Natural killer cell treated with Interleukin-12 subunit alpha and Interleukin-12 subunit beta and Interleukin-15 and Interleukin-18, amount 100 ng/mL, for 72 hours (primary cell): ENCODE results near the gene SPRR2E. TPM values are rescaled to one million over a fixed set of nuclear protein-coding genes. Genes with fewer than 3 reads are reported as not detected.
"Not testable (repeated sequence)": the region's sequence is repeated elsewhere in the genome, so short reads cannot be mapped to it uniquely, and the experiment has no call there.

Experiments
- ATAC-seq, 2 donors: fragments of 150-1000 bp; cut with Tn5 transposase in 1 of 2; sonication (Bioruptor Pico), chemical (Tn5 transposase) in 1 of 2; 2 replicates each; pipeline ENCODE4 v1.10.0; 2021
- DNase-seq: peaks from one replicate; pipeline ENCODE4 v3.0.0; 2022; ENCODE audit warnings: low spot score
- H3K27ac Mint-ChIP-seq, 2 donors: 1 replicate in 1 of 2; 2 replicates in 1 of 2; pipeline ENCODE4 v1.8.0; 2022; ENCODE audit warnings: mixed read lengths in 2 of 2, mild to moderate bottlenecking in 1 of 2, moderate library complexity in 1 of 2
- H3K27me3 Mint-ChIP-seq, 2 donors: 1 replicate in 1 of 2; 2 replicates in 1 of 2; pipeline ENCODE4 v1.8.0; 2022; ENCODE audit warnings: mixed read lengths in 2 of 2
- H3K36me3 Mint-ChIP-seq: one replicate; pipeline ENCODE4 v1.8.0; 2022; ENCODE audit warnings: mixed read lengths
- H3K4me1 Mint-ChIP-seq, 2 donors: 1 replicate in 1 of 2; 2 replicates in 1 of 2; pipeline ENCODE4 v1.8.0; 2022; ENCODE audit warnings: low read depth in 2 of 2, mixed read lengths in 2 of 2, mild to moderate bottlenecking in 1 of 2
- H3K4me3 Mint-ChIP-seq: one replicate; pipeline ENCODE4 v1.8.0; 2022; ENCODE audit warnings: mixed read lengths
- H3K9me3 Mint-ChIP-seq: 2 replicates; pipeline ENCODE4 v1.8.0; 2022; ENCODE audit warnings: mixed read lengths
- total RNA-seq, 2 donors: library from RNA; stranded (reverse); gene quantifications; one replicate each; pipeline ENCODE4 v1.2.3, GENCODE V29; 2022

Gene SPRR2E
- total RNA-seq, 2 donors from 2014 or later = not detected

- no peak overlapping the region for H3K4me3 Mint-ChIP-seq
- no peak for ATAC-seq
These were observed 5.9 kb upstream of the SPRR2E start for GRCh38 chr1:153100245-153100644.

DNA sequence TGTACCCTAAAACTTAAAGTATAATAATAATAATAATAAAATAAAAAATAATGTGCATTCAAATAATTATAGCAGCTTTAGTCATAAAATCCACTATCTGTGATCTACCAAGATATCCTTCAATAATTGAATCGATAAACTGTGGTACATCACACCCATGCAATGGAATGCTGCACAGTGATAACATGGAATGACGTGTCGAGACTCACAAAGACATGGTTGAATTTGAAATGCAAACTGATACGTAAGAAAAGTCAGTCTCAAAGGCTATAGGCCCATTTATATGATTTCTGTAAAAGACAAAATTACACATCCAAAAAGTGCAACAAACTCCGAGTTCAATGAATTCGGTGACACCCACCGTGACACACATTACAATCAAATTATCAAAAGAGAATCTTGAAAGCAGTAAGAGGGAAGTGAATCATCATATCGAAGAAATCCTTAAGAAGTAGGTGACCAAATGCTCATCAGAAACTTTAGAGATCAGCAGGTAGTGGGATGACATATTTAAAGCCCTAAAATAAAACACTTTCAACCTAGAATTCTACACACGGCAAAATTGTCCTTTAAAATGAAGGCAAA is 5.2 kb upstream of the SPRR2E start:
- no peaks in the 10 kb centered on the region for H3K36me3 Mint-ChIP-seq
- peaks cover 30 to 42% of the 10 kb centered on the region in 2 donors for H3K27me3 Mint-ChIP-seq
- ATAC-seq (no peak), DNase-seq (no peak)
- no peaks in the 10 kb centered on the region for H3K9me3 Mint-ChIP-seq
- H3K4me3 Mint-ChIP-seq = no peak overlapping the region
- no peak overlapping the region for H3K27ac Mint-ChIP-seq
- no peaks in the 10 kb centered on the region for H3K4me1 Mint-ChIP-seq

More at GRCh38 chr1:153100245-153100644, 5.9 kb upstream of the SPRR2E start:
- peaks cover 30 to 38% of the 10 kb centered on the region in 2 donors for H3K27me3 Mint-ChIP-seq
- H3K36me3 Mint-ChIP-seq = no peaks in the 10 kb centered on the region
- H3K27ac Mint-ChIP-seq = no peak overlapping the region
- no peak for DNase-seq
- no peaks in the 10 kb centered on the region for H3K4me1 Mint-ChIP-seq
- no peaks in the 10 kb centered on the region for H3K9me3 Mint-ChIP-seq

DNA sequence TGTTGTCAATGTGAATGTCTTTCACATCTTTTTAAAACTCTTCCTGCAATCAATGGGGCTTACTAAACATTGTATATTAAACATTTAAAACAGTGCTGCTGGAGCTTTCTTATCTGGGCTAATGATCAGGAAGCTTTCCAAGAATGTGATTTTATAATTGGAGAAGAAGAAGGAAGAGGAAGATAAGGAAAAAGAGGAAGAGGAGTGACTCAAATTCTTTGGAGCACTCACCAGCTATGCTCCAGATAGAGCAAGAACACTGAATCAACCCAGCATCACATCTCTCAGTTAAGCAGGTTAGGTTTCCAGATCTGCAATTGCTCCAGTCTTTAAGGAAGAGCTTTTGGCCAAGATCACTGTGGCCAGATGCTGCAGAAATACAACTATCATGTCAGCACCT is 1.4 kb upstream of the SPRR2E start:
- DNase-seq (no peak), ATAC-seq (no peak)
- Mint-ChIP-seq H3K27me3 (peaks cover 24 to 36% of the 10 kb centered on the region in 2 donors), H3K9me3 (no peaks in the 10 kb centered on the region), H3K27ac (no peak overlapping the region), H3K36me3 (no peaks in the 10 kb centered on the region), H3K4me3 (no peak overlapping the region), H3K4me1 (no peaks in the 10 kb centered on the region)

- Mint-ChIP-seq H3K27ac (no peak overlapping the region), H3K36me3 (no peaks in the 10 kb centered on the region), H3K4me3 (no peak overlapping the region), H3K4me1 (no peaks in the 10 kb centered on the region), H3K27me3 (peaks cover 22 to 54% of the 10 kb centered on the region in 2 donors), H3K9me3 (no peaks in the 10 kb centered on the region)
- ATAC-seq = no peak
- no peak for DNase-seq
These were observed 6.7 kb downstream of the SPRR2E start for GRCh38 chr1:153087652-153088051.

GRCh38 chr1:153081736-153082135 is 12.6 kb downstream of the SPRR2E start:
- no peaks in the 10 kb centered on the region for H3K4me1 Mint-ChIP-seq
- peaks cover 6% of the 10 kb centered on the region for H3K36me3 Mint-ChIP-seq
- peaks cover 15 to 33% of the 10 kb centered on the region in 2 donors for H3K27me3 Mint-ChIP-seq
- ATAC-seq (no peak), DNase-seq (no peak)
- no peak overlapping the region for H3K4me3 Mint-ChIP-seq
- no peak overlapping the region for H3K27ac Mint-ChIP-seq
- peaks cover 8% of the 10 kb centered on the region for H3K9me3 Mint-ChIP-seq

GRCh38 chr1:153072806-153073726 is 21.3 kb downstream of the SPRR2E start:
- ATAC-seq = no peak
- Mint-ChIP-seq H3K36me3 (no peaks in the 10 kb centered on the region), H3K4me1 (no peaks in the 10 kb centered on the region), H3K27ac (no peak overlapping the region), H3K4me3 (no peak overlapping the region), H3K9me3 (no peaks in the 10 kb centered on the region), H3K27me3 (peaks cover 15 to 33% of the 10 kb centered on the region in 2 donors)
- no peak for DNase-seq

GRCh38 chr1:153071511-153071910 is 22.8 kb downstream of the SPRR2E start, which contains the start of gene SPRR2B:
TSS of gene SPRR2B (minus strand) at chr1:153071611. CDS start at chr1:153070839, 772 bp downstream.
- no peak within 1 kb of the TSS for H3K4me3 Mint-ChIP-seq

GRCh38 chr1:153070243-153070642 is 24.1 kb downstream of the SPRR2E start:
- H3K27me3 Mint-ChIP-seq = peaks cover 24 to 52% of the 10 kb centered on the region in 2 donors
- peaks cover 4% of the 10 kb centered on the region for H3K36me3 Mint-ChIP-seq
- H3K9me3 Mint-ChIP-seq = no peaks in the 10 kb centered on the region
- DNase-seq (no peak), ATAC-seq (no peak)
- no peak overlapping the region for H3K4me3 Mint-ChIP-seq
- H3K27ac Mint-ChIP-seq = no peak overlapping the region
- H3K4me1 Mint-ChIP-seq = no peaks in the 10 kb centered on the region

More at GRCh38 chr1:153071511-153071910, 22.8 kb downstream of the SPRR2E start, which contains the start of gene SPRR2B:
- Mint-ChIP-seq H3K27ac (no peak within 1 kb of the TSS), H3K36me3 (no peaks in the 10 kb centered on the region), H3K9me3 (no peaks in the 10 kb centered on the region), H3K27me3 (peaks cover 22 to 40% of the 10 kb centered on the region in 2 donors), H3K4me1 (no peaks in the 10 kb centered on the region)
- DNase-seq (no peak), ATAC-seq (no peak)

DNA sequence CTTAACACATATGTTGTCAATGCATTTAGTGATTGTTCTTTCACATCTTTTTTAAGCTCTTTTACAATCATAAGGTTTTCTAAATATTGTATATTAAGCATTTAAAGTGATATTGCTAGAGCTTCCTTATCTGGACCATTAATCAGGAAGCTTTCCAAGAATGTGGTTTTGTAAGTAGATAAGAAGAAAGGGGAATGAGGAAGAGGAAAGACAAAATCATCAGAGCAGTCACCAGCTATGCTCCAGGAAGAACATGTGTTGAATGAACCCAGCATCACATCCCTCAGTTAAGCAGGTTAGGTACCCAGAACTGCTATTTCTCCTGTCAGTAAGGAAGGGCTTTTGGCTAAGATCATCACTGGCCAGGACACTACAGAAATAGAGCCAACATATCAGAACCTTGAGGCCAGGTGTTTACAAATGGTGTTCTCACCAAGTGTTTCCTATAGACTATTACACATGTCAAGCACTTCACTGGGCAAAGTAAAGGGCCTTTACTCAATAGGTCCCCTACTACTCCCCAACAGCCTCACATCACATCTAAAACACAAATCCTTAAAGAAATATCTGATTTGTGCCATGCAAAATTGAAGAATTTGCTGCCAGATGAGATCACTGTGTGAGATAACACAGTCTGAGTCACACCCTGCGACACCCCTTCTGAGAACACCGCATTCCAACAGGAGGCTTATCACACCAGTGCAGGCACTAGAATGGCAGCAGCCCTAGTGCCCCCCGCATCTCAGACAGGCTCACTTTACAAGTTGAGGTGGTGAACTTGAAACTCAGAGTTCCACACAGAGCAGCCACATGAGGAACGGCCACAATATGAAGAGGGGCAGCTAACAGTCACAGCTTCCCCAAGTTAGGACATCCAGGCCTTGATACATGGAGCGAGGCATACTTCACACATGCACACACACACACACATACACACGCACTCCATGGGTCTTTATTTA is 35.2 kb downstream of the SPRR2E start:
- H3K27me3 Mint-ChIP-seq = peaks cover 27 to 42% of the 10 kb centered on the region in 2 donors
- H3K36me3 Mint-ChIP-seq = no peaks in the 10 kb centered on the region
- DNase-seq = no peak
- no peak for ATAC-seq
- H3K9me3 Mint-ChIP-seq = no peaks in the 10 kb centered on the region
- H3K4me3 Mint-ChIP-seq = no peak overlapping the region
- no peaks in the 10 kb centered on the region for H3K4me1 Mint-ChIP-seq
- H3K27ac Mint-ChIP-seq = no peak overlapping the region

- H3K27ac Mint-ChIP-seq = no peak overlapping the region
- no peaks in the 10 kb centered on the region for H3K4me1 Mint-ChIP-seq
- no peak overlapping the region for H3K4me3 Mint-ChIP-seq
- H3K36me3 Mint-ChIP-seq = no peaks in the 10 kb centered on the region
- peaks cover 28 to 51% of the 10 kb centered on the region in 2 donors for H3K27me3 Mint-ChIP-seq
- no peaks in the 10 kb centered on the region for H3K9me3 Mint-ChIP-seq
- DNase-seq (no peak), ATAC-seq (no peak)
These were observed 36.2 kb downstream of the SPRR2E start for GRCh38 chr1:153058154-153058553.

DNA sequence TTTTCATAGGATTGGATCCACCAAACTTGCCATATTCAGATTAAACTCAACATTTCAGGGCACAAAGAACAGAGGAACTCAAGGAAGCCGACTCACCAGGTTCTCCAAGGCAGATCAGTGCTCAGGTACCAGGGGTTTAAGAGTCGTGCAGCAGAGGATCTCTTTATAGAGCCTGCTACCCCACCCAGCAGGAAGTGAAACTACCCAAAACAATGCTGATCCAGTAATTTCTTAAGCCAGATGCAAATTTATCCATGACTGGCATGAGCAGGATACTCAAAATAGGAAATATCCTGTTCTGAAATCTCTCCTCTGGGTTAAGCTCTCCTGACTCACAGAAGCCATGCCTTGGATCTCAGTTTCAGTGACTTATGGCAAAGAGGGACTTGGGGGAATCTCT is 37.0 kb downstream of the SPRR2E start, which contains the start of gene SPRR2A:
SPRR2A (minus strand) TSS at position 138 of the 400 bp plus-strand sequence. CDS start 777 bp downstream, outside the sequence.
- no peak for DNase-seq
- Mint-ChIP-seq H3K9me3 (peaks cover 3% of the 10 kb centered on the region), H3K27me3 (peaks cover 35 to 58% of the 10 kb centered on the region in 2 donors), H3K36me3 (no peaks in the 10 kb centered on the region), H3K4me3 (no peak within 1 kb of the TSS), H3K4me1 (no peaks in the 10 kb centered on the region), H3K27ac (no peak within 1 kb of the TSS)
- ATAC-seq = no peak

DNA sequence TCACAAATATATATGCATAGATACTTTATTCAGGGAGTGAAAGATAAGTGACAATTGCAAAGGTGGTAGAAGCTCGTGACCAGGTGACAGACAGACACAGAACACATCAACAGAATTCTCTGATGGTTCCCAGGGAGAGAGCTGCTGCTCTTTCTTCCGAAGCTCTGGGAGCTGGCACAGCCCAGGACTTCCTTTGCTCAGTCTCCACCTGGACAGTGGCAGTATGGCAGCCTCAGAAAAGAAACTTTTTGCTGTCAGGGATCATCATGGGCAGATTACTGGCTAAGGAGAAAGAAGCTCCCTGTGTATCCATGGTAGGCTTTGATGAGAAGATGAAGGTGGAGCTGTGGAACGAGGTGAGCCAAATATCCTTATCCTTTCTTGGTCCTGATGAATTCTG is 38.2 kb downstream of the SPRR2E start:
- not testable (repeated sequence) for H3K9me3 Mint-ChIP-seq, H3K27ac Mint-ChIP-seq, ATAC-seq, H3K4me3 Mint-ChIP-seq, H3K36me3 Mint-ChIP-seq, DNase-seq, H3K4me1 Mint-ChIP-seq
- H3K27me3 Mint-ChIP-seq = peaks cover 39 to 65% of the 10 kb centered on the region in 2 donors

- H3K27ac Mint-ChIP-seq = no peak overlapping the region
- no peaks in the 10 kb centered on the region for H3K4me1 Mint-ChIP-seq
- H3K9me3 Mint-ChIP-seq = peaks cover 3% of the 10 kb centered on the region
- no peak overlapping the region for H3K4me3 Mint-ChIP-seq
- H3K27me3 Mint-ChIP-seq = peaks cover 35 to 64% of the 10 kb centered on the region in 2 donors
- ATAC-seq (peak in 1 of 2 donors; percentile 31), DNase-seq (no peak)
- H3K36me3 Mint-ChIP-seq = no peaks in the 10 kb centered on the region
These were observed 45.1 kb downstream of the SPRR2E start for GRCh38 chr1:153049211-153049610.
